Measurements from ENCODE around the gene NDUFC1.

The NDUFC1 gene

DNA sequence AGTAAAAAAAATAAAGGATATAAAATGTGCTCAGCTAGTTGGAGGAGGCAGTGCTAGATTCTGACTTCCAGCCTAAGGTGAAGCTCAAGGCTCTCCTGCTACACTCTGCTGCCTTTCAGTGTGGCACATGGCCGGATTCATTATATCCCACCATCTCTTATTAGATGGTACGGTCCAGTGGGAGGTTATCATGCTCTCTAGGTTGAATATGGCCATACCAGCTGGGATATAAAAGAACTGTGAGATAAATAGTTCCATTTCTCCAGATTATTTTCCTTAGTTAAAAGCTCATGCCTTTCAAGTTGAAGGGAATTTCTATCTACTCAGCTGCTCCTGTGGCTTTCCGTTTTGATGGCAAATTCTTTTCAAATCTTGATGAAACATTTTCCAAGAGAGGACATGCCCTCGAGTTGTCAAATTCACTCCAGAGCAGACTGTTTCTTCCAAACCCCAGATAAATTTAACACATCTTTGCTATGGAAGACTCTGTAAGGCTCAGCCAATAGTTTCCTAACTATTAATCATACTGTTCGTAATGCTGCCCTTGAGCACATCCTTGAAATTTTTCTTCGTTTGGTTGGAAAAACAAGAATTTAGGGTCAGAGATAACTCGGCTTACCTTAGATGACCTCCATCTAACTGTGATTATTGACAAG, 20.1 kb downstream of the NDUFC1 start:
- ChIA-PET CTCF (interaction anchor here (0.6 to 1.9 kb wide), 4 partner anchors 10 to 969 kb away, joined by 3 to 11 read pairs (median 4); no protein-coding TSS in a partner anchor), POLR2A (interaction anchor here (1.0 to 2.4 kb wide), 2 partner anchors 19 kb away, joined by 3 to 16 read pairs; partner anchors contain the start of gene NAA15)
- Histone ChIP-seq H3K4me3 (ENCODE audit: low read depth, low read length) (no peak overlapping the region), H3K9me3 (ENCODE audit: control insufficient read depth, insufficient read depth, low read depth, low read length) (no peaks in the 10 kb centered on the region), H3K36me3 (ENCODE audit: control insufficient read depth in 2 of 2, insufficient read depth in 1 of 2, low read length in 2 of 2) (no peaks in the 10 kb centered on the region), H3K27ac (ENCODE audit: extremely low read depth, low read depth, low read length) (no peak overlapping the region), H3K4me1 (ENCODE audit: control insufficient read depth, insufficient read depth, low read length) (no peaks in the 10 kb centered on the region)
- no peak for TF ChIP-seq FEZF1 (tag by site-specific recombination; IDR thresholded peaks at IDR 0.05)
- TF ChIP-seq TCF7L2 (IDR thresholded peaks at IDR 0.05; ENCODE audit: borderline replicate concordance, low read depth, low read length): no peak
- TF ChIP-seq ZNF423 (tag by site-specific recombination; IDR thresholded peaks at IDR 0.05): no peak
- TF ChIP-seq ZXDB (tag by site-specific recombination; IDR thresholded peaks at IDR 0.05): no peak
- no peak for TF ChIP-seq TRIM28 (IDR thresholded peaks at IDR 0.05; ENCODE audit: borderline replicate concordance, low read length)
- TF ChIP-seq ZIC2 (tag by site-specific recombination; IDR thresholded peaks at IDR 0.05): no peak
- TF ChIP-seq, protein P1, sequence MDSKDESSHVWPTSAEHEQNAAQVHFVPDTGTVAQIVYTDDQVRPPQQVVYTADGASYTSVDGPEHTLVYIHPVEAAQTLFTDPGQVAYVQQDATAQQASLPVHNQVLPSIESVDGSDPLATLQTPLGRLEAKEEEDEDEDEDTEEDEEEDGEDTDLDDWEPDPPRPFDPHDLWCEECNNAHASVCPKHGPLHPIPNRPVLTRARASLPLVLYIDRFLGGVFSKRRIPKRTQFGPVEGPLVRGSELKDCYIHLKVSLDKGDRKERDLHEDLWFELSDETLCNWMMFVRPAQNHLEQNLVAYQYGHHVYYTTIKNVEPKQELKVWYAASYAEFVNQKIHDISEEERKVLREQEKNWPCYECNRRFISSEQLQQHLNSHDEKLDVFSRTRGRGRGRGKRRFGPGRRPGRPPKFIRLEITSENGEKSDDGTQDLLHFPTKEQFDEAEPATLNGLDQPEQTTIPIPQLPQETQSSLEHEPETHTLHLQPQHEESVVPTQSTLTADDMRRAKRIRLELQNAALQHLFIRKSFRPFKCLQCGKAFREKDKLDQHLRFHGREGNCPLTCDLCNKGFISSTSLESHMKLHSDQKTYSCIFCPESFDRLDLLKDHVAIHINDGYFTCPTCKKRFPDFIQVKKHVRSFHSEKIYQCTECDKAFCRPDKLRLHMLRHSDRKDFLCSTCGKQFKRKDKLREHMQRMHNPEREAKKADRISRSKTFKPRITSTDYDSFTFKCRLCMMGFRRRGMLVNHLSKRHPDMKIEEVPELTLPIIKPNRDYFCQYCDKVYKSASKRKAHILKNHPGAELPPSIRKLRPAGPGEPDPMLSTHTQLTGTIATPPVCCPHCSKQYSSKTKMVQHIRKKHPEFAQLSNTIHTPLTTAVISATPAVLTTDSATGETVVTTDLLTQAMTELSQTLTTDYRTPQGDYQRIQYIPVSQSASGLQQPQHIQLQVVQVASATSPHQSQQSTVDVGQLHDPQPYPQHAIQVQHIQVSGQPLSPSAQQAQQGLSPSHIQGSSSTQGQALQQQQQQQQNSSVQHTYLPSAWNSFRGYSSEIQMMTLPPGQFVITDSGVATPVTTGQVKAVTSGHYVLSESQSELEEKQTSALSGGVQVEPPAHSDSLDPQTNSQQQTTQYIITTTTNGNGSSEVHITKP (tag by site-specific recombination; IDR thresholded peaks at IDR 0.05): peak; percentile 89
- no peak for TF ChIP-seq ZNF112 (tag by site-specific recombination; IDR thresholded peaks at IDR 0.05)

DNA sequence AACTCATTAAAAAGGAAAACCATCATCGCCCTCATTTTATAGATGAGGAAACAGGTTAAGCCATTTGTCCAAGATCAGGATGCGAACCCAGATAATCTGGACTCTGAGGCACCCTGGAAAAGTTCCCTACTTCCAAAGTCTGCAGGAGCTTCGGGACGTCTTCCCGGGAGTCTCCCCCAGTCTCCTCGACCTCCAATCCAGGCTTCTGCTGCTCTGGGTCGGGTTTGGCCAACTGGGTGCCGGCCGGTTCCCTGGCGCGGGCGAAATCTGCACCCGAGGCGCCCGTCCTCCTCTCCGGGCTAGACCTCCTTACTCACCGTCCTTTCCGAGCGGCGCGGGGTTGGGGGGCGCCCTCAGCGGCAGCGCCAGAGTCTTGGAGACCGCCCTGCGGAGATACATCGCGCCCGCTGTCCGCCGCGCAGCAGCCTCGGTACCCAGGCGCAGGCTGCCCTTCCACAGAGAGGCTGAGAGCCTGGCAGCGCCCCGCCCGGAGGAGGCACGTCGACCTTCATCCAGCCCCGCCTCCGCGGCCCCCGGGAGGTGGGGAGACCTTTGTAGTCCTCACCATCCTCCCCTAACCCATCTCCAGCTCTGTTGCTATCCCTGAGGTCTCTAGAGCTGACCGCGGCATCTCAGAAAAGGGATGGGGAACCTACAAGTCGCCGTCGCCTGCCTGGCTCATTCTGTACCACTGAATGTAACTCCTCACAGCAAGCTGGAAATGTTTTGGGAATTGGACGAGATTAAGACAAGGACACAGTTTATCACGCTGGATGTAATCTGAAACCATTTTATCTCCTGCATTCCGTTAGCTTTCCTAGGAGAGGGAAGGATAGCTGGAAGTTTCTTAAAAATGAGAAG, 22.3 kb downstream of the NDUFC1 start, which contains the start of gene MGARP:
TSS of gene MGARP (minus strand) at position 466 of the 861 bp plus-strand sequence. CDS start at position 399, 67 bp downstream.
- H3K27ac ChIP-seq (ENCODE audit: extremely low read depth, low read depth, low read length): no peak within 1 kb of the TSS; the same call in 1 of the 2 replicates
- CTCF ChIA-PET: interaction anchor here (0.6 to 2.2 kb wide), 6 partner anchors 14 to 129 kb away, joined by 3 to 12 read pairs (median 4); no protein-coding TSS in a partner anchor
- POLR2A ChIA-PET: interaction anchor here (0.6 to 2.4 kb wide), 3 partner anchors 21 to 94 kb away, joined by 3 to 16 read pairs (median 3); partner anchors contain the start of gene NAA15
- TF ChIP-seq YY2 (tag by site-specific recombination; IDR thresholded peaks at IDR 0.05) (no peak), ZNF266 (tag by site-specific recombination; IDR thresholded peaks at IDR 0.05; ENCODE audit: low read depth) (no peak), WT1 (tag by site-specific recombination; IDR thresholded peaks at IDR 0.05) (0 out of 2 replicates have a peak, but pooled peaks have one; percentile 19), KLF8 (tag by site-specific recombination; IDR thresholded peaks at IDR 0.05) (peak; percentile 23; the same call in 1 of the 2 replicates), MZF1 (tag by site-specific recombination; IDR thresholded peaks at IDR 0.05; ENCODE audit: borderline replicate concordance) (no peak), KLF9 (tag by site-specific recombination; IDR thresholded peaks at IDR 0.05; ENCODE audit: low read depth) (no peak), ZNF677 (tag by site-specific recombination; IDR thresholded peaks at IDR 0.05) (no peak), ZNF529 (tag by site-specific recombination; IDR thresholded peaks at IDR 0.05; ENCODE audit: insufficient replicate concordance) (no peak), ZNF76 (tag by site-specific recombination; IDR thresholded peaks at IDR 0.05; ENCODE audit: borderline replicate concordance, low read depth) (no peak), ZNF521 (tag by site-specific recombination; IDR thresholded peaks at IDR 0.05) (no peak), TCF7L2 (IDR thresholded peaks at IDR 0.05; ENCODE audit: borderline replicate concordance, low read depth, low read length) (no peak), ZNF175 (tag by site-specific recombination; IDR thresholded peaks at IDR 0.05) (no peak), ZNF48 (tag by site-specific recombination; IDR thresholded peaks at IDR 0.05) (no peak), ZNF341 (tag by site-specific recombination; IDR thresholded peaks at IDR 0.05; ENCODE audit: low read depth) (no peak), FEZF1 (tag by site-specific recombination; IDR thresholded peaks at IDR 0.05) (no peak)
- TF ChIP-seq, protein P2, sequence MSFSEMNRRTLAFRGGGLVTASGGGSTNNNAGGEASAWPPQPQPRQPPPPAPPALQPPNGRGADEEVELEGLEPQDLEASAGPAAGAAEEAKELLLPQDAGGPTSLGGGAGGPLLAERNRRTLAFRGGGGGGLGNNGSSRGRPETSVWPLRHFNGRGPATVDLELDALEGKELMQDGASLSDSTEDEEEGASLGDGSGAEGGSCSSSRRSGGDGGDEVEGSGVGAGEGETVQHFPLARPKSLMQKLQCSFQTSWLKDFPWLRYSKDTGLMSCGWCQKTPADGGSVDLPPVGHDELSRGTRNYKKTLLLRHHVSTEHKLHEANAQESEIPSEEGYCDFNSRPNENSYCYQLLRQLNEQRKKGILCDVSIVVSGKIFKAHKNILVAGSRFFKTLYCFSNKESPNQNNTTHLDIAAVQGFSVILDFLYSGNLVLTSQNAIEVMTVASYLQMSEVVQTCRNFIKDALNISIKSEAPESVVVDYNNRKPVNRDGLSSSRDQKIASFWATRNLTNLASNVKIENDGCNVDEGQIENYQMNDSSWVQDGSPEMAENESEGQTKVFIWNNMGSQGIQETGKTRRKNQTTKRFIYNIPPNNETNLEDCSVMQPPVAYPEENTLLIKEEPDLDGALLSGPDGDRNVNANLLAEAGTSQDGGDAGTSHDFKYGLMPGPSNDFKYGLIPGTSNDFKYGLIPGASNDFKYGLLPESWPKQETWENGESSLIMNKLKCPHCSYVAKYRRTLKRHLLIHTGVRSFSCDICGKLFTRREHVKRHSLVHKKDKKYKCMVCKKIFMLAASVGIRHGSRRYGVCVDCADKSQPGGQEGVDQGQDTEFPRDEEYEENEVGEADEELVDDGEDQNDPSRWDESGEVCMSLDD (tag by site-specific recombination; IDR thresholded peaks at IDR 0.05): no peak; the same call in 1 of the 2 replicates
- TF ChIP-seq, protein P3, sequence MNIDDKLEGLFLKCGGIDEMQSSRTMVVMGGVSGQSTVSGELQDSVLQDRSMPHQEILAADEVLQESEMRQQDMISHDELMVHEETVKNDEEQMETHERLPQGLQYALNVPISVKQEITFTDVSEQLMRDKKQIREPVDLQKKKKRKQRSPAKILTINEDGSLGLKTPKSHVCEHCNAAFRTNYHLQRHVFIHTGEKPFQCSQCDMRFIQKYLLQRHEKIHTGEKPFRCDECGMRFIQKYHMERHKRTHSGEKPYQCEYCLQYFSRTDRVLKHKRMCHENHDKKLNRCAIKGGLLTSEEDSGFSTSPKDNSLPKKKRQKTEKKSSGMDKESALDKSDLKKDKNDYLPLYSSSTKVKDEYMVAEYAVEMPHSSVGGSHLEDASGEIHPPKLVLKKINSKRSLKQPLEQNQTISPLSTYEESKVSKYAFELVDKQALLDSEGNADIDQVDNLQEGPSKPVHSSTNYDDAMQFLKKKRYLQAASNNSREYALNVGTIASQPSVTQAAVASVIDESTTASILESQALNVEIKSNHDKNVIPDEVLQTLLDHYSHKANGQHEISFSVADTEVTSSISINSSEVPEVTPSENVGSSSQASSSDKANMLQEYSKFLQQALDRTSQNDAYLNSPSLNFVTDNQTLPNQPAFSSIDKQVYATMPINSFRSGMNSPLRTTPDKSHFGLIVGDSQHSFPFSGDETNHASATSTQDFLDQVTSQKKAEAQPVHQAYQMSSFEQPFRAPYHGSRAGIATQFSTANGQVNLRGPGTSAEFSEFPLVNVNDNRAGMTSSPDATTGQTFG (tag by site-specific recombination; IDR thresholded peaks at IDR 0.05; ENCODE audit: borderline replicate concordance): no peak

More for the DNA sequence above, 22.3 kb downstream of the NDUFC1 start, which contains the start of gene MGARP:
- H3K36me3 ChIP-seq (ENCODE audit: control insufficient read depth in 2 of 2, insufficient read depth in 1 of 2, low read length in 2 of 2): no peaks in the 10 kb centered on the region
- H3K4me1 ChIP-seq (ENCODE audit: control insufficient read depth, insufficient read depth, low read length): no peaks in the 10 kb centered on the region
- H3K9me3 ChIP-seq (ENCODE audit: control insufficient read depth, insufficient read depth, low read depth, low read length): no peaks in the 10 kb centered on the region
- H3K4me3 ChIP-seq (ENCODE audit: low read depth, low read length): peak within 1 kb of the TSS; percentile 59
